SK-N-SH (cell line): ENCODE results near the gene CLEC16A. TPM values are rescaled to one million over a fixed set of nuclear protein-coding genes. Genes with fewer than 3 reads are reported as not detected.
A peak's percentile ranks its signal among the peaks of the same experiment; 100 is the strongest.

ENCODE experiments used
- CTCF ChIA-PET: fragments of 300-600, 350-600 bp; formaldehyde crosslinking; extraction: SDS; loops from one replicate; lab custom pipeline; 2021; lab: Yijun Ruan, JAX
- POLR2A ChIA-PET: fragments of 350-600 bp; sonication (Branson Sonifier 250); formaldehyde crosslinking; extraction: SDS; loops from one replicate; lab custom pipeline; 2020; ENCODE audit warnings: antibody characterized with exemption, inconsistent platforms; lab: Yijun Ruan, JAX
- DNase-seq: peaks from one replicate; pipeline ENCODE4 v3.0.0; 2012
- H2AFZ ChIP-seq: fragments of 200-600 bp; sonication (generic); 2 replicates; pipeline ENCODE4 v1.8.1; 2016; ENCODE audit warnings: antibody characterized with exemption, mild to moderate bottlenecking, low read depth
- H3F3A ChIP-seq: fragments of 200-600 bp; sonication (generic); replicated peaks from 2 replicates; pipeline ENCODE3; 2016; ENCODE audit warnings: antibody characterized with exemption, mild to moderate bottlenecking; ENCODE audit not compliant: insufficient read depth
- H3K27ac ChIP-seq, 2 experiments: fragments of 200-500 bp in 1 of 2; fragments of 200-600 bp in 1 of 2; sonication (Bioruptor generic) in 1 of 2; sonication (generic), shearing (Covaris generic) in 1 of 2; 2 replicates each; pipeline versions ENCODE4 v1.5.1 to v1.6.1; 2014 to 2016; ENCODE audit warnings: low read depth in 2 of 2, inconsistent platforms in 1 of 2, low read length in 1 of 2, mild to moderate bottlenecking in 1 of 2, mixed read lengths in 1 of 2
- H3K27me3 ChIP-seq: fragments of 200-600 bp; sonication (generic), shearing (Covaris generic); 2 replicates; pipeline ENCODE4 v1.6.1; 2016; ENCODE audit warnings: mixed run types; ENCODE audit not compliant: insufficient read depth
- H3K36me3 ChIP-seq, 2 experiments: fragments of 200-500 bp in 1 of 2; fragments of 200-600 bp in 1 of 2; sonication (Bioruptor generic) in 1 of 2; sonication (generic) in 1 of 2; replicated peaks in 1 of 2; 2 replicates each; pipeline versions ENCODE3 to v1.5.1; 2014 to 2016; ENCODE audit warnings: low read length in 1 of 2, mild to moderate bottlenecking in 1 of 2; ENCODE audit not compliant: insufficient read depth in 2 of 2, control insufficient read depth in 1 of 2
- H3K4me1 ChIP-seq, 2 experiments: fragments of 200-500 bp in 1 of 2; fragments of 200-600 bp in 1 of 2; sonication (Bioruptor generic) in 1 of 2; sonication (generic), shearing (Covaris generic) in 1 of 2; 2 replicates each; pipeline versions ENCODE4 v1.5.1 to v1.6.1; 2014 to 2016; ENCODE audit warnings: low read depth in 1 of 2, low read length in 1 of 2, mixed run types in 1 of 2; ENCODE audit not compliant: insufficient read depth in 2 of 2, control insufficient read depth in 1 of 2
- H3K4me2 ChIP-seq: fragments of 200-600 bp; sonication (generic), shearing (Covaris generic); 2 replicates; pipeline ENCODE4 v1.6.1; 2017; ENCODE audit warnings: mixed run types
- H3K4me3 ChIP-seq, 2 experiments: fragments of 200-500 bp in 1 of 2; fragments of 200-600 bp in 1 of 2; sonication (Bioruptor generic) in 1 of 2; sonication (generic), shearing (Covaris generic) in 1 of 2; 2 replicates each; pipeline versions ENCODE4 v1.5.1 to v1.8.1; 2014 to 2016; ENCODE audit warnings: low read depth in 2 of 2, inconsistent platforms in 1 of 2, low read length in 1 of 2, mild to moderate bottlenecking in 1 of 2, mixed read lengths in 1 of 2, moderate library complexity in 1 of 2
- H3K79me2 ChIP-seq: fragments of 200-600 bp; sonication (generic); 2 replicates; pipeline ENCODE4 v1.8.1; 2017; ENCODE audit warnings: mild to moderate bottlenecking; ENCODE audit not compliant: insufficient read depth
- H3K9ac ChIP-seq: fragments of 200-600 bp; sonication (generic); 2 replicates; pipeline ENCODE4 v1.6.1; 2017; ENCODE audit warnings: mixed run types
- H3K9me2 ChIP-seq: fragments of 200-600 bp; sonication (generic); 2 replicates; pipeline ENCODE4 v1.6.1; 2017; ENCODE audit warnings: mixed run types
- H3K9me3 ChIP-seq: fragments of 200-600 bp; sonication (generic); 2 replicates; pipeline ENCODE4 v1.6.1; 2017; ENCODE audit warnings: mixed run types, mild to moderate bottlenecking, moderate library complexity
- H4K20me1 ChIP-seq: fragments of 200-600 bp; sonication (generic); 2 replicates; pipeline ENCODE4 v1.6.1; 2017; ENCODE audit warnings: mild to moderate bottlenecking, mixed run types; ENCODE audit not compliant: insufficient read depth
- CHD2 ChIP-seq: fragments of 150-350 bp; IDR thresholded peaks from 2 replicates; pipeline ENCODE4 v1.6.1; 2018; ENCODE audit warnings: low read length; ENCODE audit not compliant: partially characterized antibody
- CTCF ChIP-seq: fragments of 200-600 bp; sonication (generic); IDR thresholded peaks from 2 replicates; pipeline ENCODE4 v1.6.1; 2017; ENCODE audit warnings: antibody characterized with exemption, mild to moderate bottlenecking, moderate library complexity
- EP300 ChIP-seq, 2 experiments: IDR thresholded peaks; 2 replicates each; pipeline versions ENCODE4 v1.4.0 to v1.6.1; 2012; ENCODE audit warnings: borderline replicate concordance in 1 of 2, low read depth in 1 of 2, low read length in 1 of 2
- FOSL2 ChIP-seq: IDR thresholded peaks from 2 replicates; pipeline ENCODE4 v1.4.0; 2012; ENCODE audit warnings: low read depth, mild to moderate bottlenecking, moderate library complexity, borderline replicate concordance
- FOXJ3 ChIP-seq: sonication (generic); formaldehyde crosslinking; IDR thresholded peaks from 2 replicates; pipeline ENCODE4 v1.5.1; 2020; ENCODE audit warnings: mild to moderate bottlenecking, missing genetic modification reagents
- FOXM1 ChIP-seq: IDR thresholded peaks from 2 replicates; pipeline ENCODE4 v1.4.0; 2012; ENCODE audit warnings: low read depth, mild to moderate bottlenecking
- GATA2 ChIP-seq: sonication (generic); formaldehyde crosslinking; IDR thresholded peaks from 2 replicates; pipeline ENCODE4 v1.5.0; 2020; ENCODE audit warnings: mild to moderate bottlenecking, missing genetic modification reagents
- MEF2A ChIP-seq: IDR thresholded peaks from 2 replicates; pipeline ENCODE4 v1.4.0; 2012; ENCODE audit warnings: low read depth, borderline replicate concordance
- MXI1 ChIP-seq: IDR thresholded peaks from 2 replicates; pipeline ENCODE4 v1.6.1; 2012; ENCODE audit warnings: mild to moderate bottlenecking, low read depth, low read length, improper control_type of control experiment
- PBX3 ChIP-seq: IDR thresholded peaks from 2 replicates; pipeline ENCODE4; 2012
- RXRA ChIP-seq: IDR thresholded peaks from 2 replicates; pipeline ENCODE4 v1.4.0; 2012; ENCODE audit warnings: low read depth, mild to moderate bottlenecking, borderline replicate concordance
- TCF12 ChIP-seq: IDR thresholded peaks from 2 replicates; pipeline ENCODE4 v1.4.0; 2012
- whole genome bisulfite sequencing: methylation state at CpG from one replicate; pipeline ENCODE4 v1.1.6; 2017; ENCODE audit warnings: low lambda C conversion rate; 5-methylcytosine and 5-hydroxymethylcytosine counted together
- polyA plus RNA-seq, 3 experiments: library from polyadenylated mRNA; depleted of rRNA; stranded (reverse); fragments of >200 nt; gene quantifications; 2 replicates each; pipeline ENCODE4 v1.2.3, GENCODE V29; 2012
- TF ChIP-seq, protein P1 (sequence below): IDR thresholded peaks from 2 replicates; pipeline ENCODE4 v1.4.0; 2012; ENCODE audit warnings: low read depth, borderline replicate concordance

The CLEC16A gene
- polyA plus RNA-seq, 1 of the 3 experiments (the other 2 are of a cell fraction), result 13.7 TPM

DNA sequence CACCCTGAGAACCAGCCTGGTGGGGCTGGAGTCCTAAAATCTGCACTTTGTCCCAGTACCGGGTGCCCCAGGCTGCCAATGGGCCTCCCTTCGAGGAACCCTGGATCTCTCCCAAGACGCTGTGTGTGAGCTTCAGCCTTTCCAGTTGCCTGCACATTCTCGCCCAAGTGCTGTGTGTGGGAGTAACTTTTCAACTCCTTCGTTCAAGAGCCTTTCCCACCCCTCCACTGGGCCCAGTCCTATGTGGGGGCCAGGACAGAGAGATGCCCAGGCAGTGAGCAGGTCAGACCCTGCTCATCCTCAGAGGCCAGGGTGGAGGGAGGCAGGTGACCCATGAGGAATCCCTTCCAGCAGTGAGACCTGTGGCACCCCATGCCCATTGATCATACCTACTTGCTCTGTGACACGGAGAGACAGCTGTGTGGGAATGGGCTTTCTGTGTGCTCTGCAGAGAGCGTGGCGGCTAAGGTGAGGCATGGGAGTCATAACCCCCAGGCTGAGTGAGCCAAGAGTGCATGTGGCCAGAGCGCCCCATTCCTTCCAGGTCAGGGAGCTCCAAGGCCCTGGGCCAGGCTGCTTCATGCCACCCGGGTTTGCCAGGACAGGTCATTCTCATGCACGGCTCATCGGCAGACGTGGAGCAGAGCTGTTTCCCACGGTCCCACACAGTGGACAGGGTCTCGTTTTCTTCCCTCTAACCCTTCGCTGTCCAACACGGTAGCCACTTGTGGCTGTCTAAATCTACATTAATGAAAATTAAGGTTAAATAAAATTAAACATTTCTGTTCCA lies 154.4 kb downstream of the CLEC16A start:
- H4K20me1 ChIP-seq, result no peaks in the 10 kb centered on the region
- no peak for DNase-seq
- no peak overlapping the region; a peak in 1 of 4 replicates for H3K27ac ChIP-seq
- no peak overlapping the region for H3K4me3 ChIP-seq
- H3K27me3 ChIP-seq, result no peaks in the 10 kb centered on the region
- ChIA-PET CTCF (interaction anchor here (1.3 kb wide), 1 partner anchor 134 kb away, joined by 4 read pairs; no protein-coding TSS in a partner anchor), POLR2A (no interaction called here)
- no peak overlapping the region for H2AFZ ChIP-seq
- no peaks in the 10 kb centered on the region for H3K9me2 ChIP-seq
- H3K79me2 ChIP-seq, result no peaks in the 10 kb centered on the region
- no peak overlapping the region; the same call in 1 of the 2 replicates for H3K9ac ChIP-seq
- H3K4me2 ChIP-seq, result no peak overlapping the region
- peaks cover 22% of the 10 kb centered on the region in 2 experiments for H3K4me1 ChIP-seq
- no peaks in the 10 kb centered on the region for H3K9me3 ChIP-seq
- H3F3A ChIP-seq, result peaks cover 19% of the 10 kb centered on the region
- no peaks in the 10 kb centered on the region for H3K36me3 ChIP-seq
- WGBS, result 89% methylated on average over 11 of the region's 17 CpGs
- TF ChIP-seq FOSL2 (no peak), PBX3 (no peak)

DNA sequence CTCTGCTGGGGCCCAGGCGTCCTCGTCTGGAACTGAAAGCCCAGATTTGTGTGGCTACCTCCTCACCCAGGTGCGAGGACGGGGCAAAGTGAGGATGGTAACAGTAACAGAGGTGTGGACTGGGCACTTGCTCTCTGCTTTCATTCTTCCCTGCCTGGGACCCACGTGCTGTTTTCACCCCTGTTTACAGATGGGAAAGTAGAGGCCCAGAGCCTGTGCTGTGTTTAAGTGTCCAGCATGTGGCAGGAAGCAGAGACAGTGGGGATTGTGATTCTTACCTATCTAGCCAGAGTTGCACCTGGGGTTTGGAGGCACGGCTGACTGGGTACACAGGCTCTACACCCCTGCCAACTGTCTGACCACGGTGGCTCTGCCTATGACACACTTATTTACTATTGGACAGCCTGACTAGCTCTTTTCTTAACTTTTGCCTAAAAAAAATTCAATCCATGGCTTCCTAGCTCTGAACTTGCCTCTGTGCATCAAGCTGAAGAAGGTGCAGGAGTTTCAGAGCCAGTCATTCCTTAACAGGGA lies 155.4 kb downstream of the CLEC16A start:
- H3K9me3 ChIP-seq, result no peaks in the 10 kb centered on the region
- H3K4me1 ChIP-seq, result peaks cover 21 to 26% of the 10 kb centered on the region in 2 experiments
- no peak overlapping the region for H3K4me3 ChIP-seq
- POLR2A ChIA-PET, result no interaction called here
- no peaks in the 10 kb centered on the region for H4K20me1 ChIP-seq
- WGBS, result 84% methylated on average over 7 of the region's 7 CpGs
- no peaks in the 10 kb centered on the region for H3K9me2 ChIP-seq
- no peaks in the 10 kb centered on the region for H3K36me3 ChIP-seq
- CTCF ChIA-PET, result interaction anchor here (1.3 kb wide), 1 partner anchor 578 kb away, joined by 3 read pairs; no protein-coding TSS in a partner anchor
- H2AFZ ChIP-seq, result no peak overlapping the region
- H3K79me2 ChIP-seq, result no peaks in the 10 kb centered on the region
- H3K9ac ChIP-seq, result peak overlapping the region; percentile 47; the same call in 1 of the 2 replicates
- no peaks in the 10 kb centered on the region for H3K27me3 ChIP-seq
- peak overlapping the region; percentile 60 for H3K4me2 ChIP-seq
- H3F3A ChIP-seq, result peaks cover 28% of the 10 kb centered on the region
- TF ChIP-seq CTCF (no peak), FOXM1 (no peak), RXRA (no peak), CHD2 (no peak), TCF12 (no peak), FOSL2 (no peak), GATA2 (CRISPR knock-in tag) (no peak), MEF2A (no peak), MXI1 (no peak), EP300 (IDR thresholded peaks at IDR 0.05; ENCODE audit: borderline replicate concordance in 1 of 2, low read depth in 1 of 2, low read length in 1 of 2) (no peak), FOXJ3 (CRISPR knock-in tag) (no peak)
- TF ChIP-seq, protein P1, sequence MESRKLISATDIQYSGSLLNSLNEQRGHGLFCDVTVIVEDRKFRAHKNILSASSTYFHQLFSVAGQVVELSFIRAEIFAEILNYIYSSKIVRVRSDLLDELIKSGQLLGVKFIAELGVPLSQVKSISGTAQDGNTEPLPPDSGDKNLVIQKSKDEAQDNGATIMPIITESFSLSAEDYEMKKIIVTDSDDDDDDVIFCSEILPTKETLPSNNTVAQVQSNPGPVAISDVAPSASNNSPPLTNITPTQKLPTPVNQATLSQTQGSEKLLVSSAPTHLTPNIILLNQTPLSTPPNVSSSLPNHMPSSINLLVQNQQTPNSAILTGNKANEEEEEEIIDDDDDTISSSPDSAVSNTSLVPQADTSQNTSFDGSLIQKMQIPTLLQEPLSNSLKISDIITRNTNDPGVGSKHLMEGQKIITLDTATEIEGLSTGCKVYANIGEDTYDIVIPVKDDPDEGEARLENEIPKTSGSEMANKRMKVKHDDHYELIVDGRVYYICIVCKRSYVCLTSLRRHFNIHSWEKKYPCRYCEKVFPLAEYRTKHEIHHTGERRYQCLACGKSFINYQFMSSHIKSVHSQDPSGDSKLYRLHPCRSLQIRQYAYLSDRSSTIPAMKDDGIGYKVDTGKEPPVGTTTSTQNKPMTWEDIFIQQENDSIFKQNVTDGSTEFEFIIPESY, result no peak
- peak overlapping the region; percentile 39 to 81; a peak in 3 of 4 replicates for H3K27ac ChIP-seq
- DNase-seq, result no peak
